K562 (cell line): ENCODE measurements around the gene GABRA4.

Experiments used
- ATF2 ChIP-seq: sonication (generic); formaldehyde crosslinking; IDR thresholded peaks from 2 replicates; pipeline ENCODE4 v1.8.1; 2022; ENCODE audit warnings: missing genetic modification reagents
- ATF6 ChIP-seq: sonication (generic); formaldehyde crosslinking; IDR thresholded peaks from 2 replicates; pipeline ENCODE4 v1.4.0; 2020; ENCODE audit warnings: mild to moderate bottlenecking, missing genetic modification reagents
- CTCF ChIP-seq, 3 experiments: IDR thresholded peaks in 2 of 3; conservative IDR thresholded peaks in 1 of 3; 2 replicates each; pipeline ENCODE4 v1.5.1; 2011 to 2012; ENCODE audit warnings: low read length in 3 of 3, mild to moderate bottlenecking in 3 of 3, control low read depth in 2 of 3, improper control_type of control experiment in 1 of 3, inconsistent platforms in 1 of 3, low read depth in 1 of 3, mixed read lengths in 1 of 3, moderate library complexity in 1 of 3; ENCODE audit not compliant: insufficient read depth in 2 of 3
- DDX20 ChIP-seq: fragments of 450-650 bp; IDR thresholded peaks from 2 replicates; pipeline ENCODE4 v1.6.1; 2016; ENCODE audit warnings: missing genetic modification characterization, low read depth, mild to moderate bottlenecking, missing compliant biosample characterization, moderate library complexity
- GABPA ChIP-seq: fragments of 200-800 bp; sonication (Bioruptor generic); conservative IDR thresholded peaks from 2 replicates; pipeline ENCODE4 v1.6.1; 2016; ENCODE audit warnings: low read depth, missing genetic modification characterization, missing compliant biosample characterization
- KLF13 ChIP-seq: fragments of 450-650 bp; IDR thresholded peaks from 2 replicates; pipeline ENCODE4 v1.6.1; 2016; ENCODE audit warnings: missing genetic modification characterization, low read depth, mild to moderate bottlenecking, missing compliant biosample characterization, moderate library complexity, borderline replicate concordance
- MIER1 ChIP-seq: fragments of 450-650 bp; IDR thresholded peaks from 2 replicates; pipeline ENCODE4 v1.6.1; 2016; ENCODE audit warnings: antibody characterized with exemption, mild to moderate bottlenecking, low read depth
- POLR2AphosphoS5 ChIP-seq: IDR thresholded peaks from 2 replicates; pipeline ENCODE4 v1.6.1; 2011; ENCODE audit warnings: mild to moderate bottlenecking, low read depth, low read length, moderate library complexity; ENCODE audit not compliant: control insufficient read depth, insufficient read depth
- PRDM10 ChIP-seq: fragments of 450-650 bp; IDR thresholded peaks from 2 replicates; pipeline ENCODE4 v1.6.1; 2018; ENCODE audit not compliant: partially characterized antibody
- RCOR1 ChIP-seq, 2 experiments: IDR thresholded peaks; 2 replicates each; pipeline ENCODE4 v1.6.1; 2012; ENCODE audit warnings: low read depth in 2 of 2, low read length in 2 of 2, borderline replicate concordance in 1 of 2, improper control_type of control experiment in 1 of 2
- SIN3A ChIP-seq, 2 experiments: fragments of 150-350 bp in 1 of 2; IDR thresholded peaks; 2 replicates each; pipeline ENCODE4 v1.6.1; 2011 to 2016; ENCODE audit warnings: borderline replicate concordance in 2 of 2, low read depth in 2 of 2, low read length in 2 of 2, mild to moderate bottlenecking in 2 of 2, moderate library complexity in 2 of 2; ENCODE audit not compliant: control insufficient read depth in 1 of 2
- ZNF561 ChIP-seq: fragments of 450-650 bp; formaldehyde crosslinking; conservative IDR thresholded peaks from 2 replicates; pipeline ENCODE4 v1.4.0; 2020; ENCODE audit warnings: mild to moderate bottlenecking, moderate library complexity

- TF ChIP-seq GABPA = no peak
- TF ChIP-seq CTCF (IDR thresholded peaks at IDR 0.05 in 2 of 3, conservative IDR thresholded peaks at IDR 0.05 in 1 of 3; ENCODE audit: insufficient read depth in 2 of 3, low read depth in 1 of 3, low read length in 3 of 3) = no peak
- no peak for TF ChIP-seq ZNF561 (CRISPR knock-in tag)
- no peak for TF ChIP-seq PRDM10
- TF ChIP-seq MIER1 = no peak
- no peak for TF ChIP-seq ATF6
- no peak for TF ChIP-seq POLR2AphosphoS5
- TF ChIP-seq DDX20 (tag) = no peak
- TF ChIP-seq RCOR1 (IDR thresholded peaks at IDR 0.05; ENCODE audit: borderline replicate concordance in 1 of 2, low read depth in 2 of 2, low read length in 2 of 2) = no peak
- no peak for TF ChIP-seq SIN3A (IDR thresholded peaks at IDR 0.05; ENCODE audit: borderline replicate concordance in 2 of 2, control insufficient read depth in 1 of 2, low read depth in 2 of 2, low read length in 2 of 2)
- TF ChIP-seq ATF2 (CRISPR knock-in tag) = no peak
- no peak for TF ChIP-seq KLF13
Measured at GRCh38 chr4:46930891-46931290, 62.5 kb downstream of the GABRA4 start.
